Activated CD4-positive, CD25-positive, alpha-beta regulatory T cell treated with anti-CD3 and anti-CD28 coated beads, Interleukin-2, amount 50 U/mL, for 24 hours (primary cell): ENCODE measurements around the gene MEX3C.

Experiments
- ATAC-seq, 2 donors: fragments of 150-1000 bp; cut with Tn5 transposase; one replicate each; pipeline ENCODE4 v1.10.0; 2021; ENCODE audit warnings: mild to moderate bottlenecking in 1 of 2, moderate library complexity in 1 of 2

MEX3C gene

DNA sequence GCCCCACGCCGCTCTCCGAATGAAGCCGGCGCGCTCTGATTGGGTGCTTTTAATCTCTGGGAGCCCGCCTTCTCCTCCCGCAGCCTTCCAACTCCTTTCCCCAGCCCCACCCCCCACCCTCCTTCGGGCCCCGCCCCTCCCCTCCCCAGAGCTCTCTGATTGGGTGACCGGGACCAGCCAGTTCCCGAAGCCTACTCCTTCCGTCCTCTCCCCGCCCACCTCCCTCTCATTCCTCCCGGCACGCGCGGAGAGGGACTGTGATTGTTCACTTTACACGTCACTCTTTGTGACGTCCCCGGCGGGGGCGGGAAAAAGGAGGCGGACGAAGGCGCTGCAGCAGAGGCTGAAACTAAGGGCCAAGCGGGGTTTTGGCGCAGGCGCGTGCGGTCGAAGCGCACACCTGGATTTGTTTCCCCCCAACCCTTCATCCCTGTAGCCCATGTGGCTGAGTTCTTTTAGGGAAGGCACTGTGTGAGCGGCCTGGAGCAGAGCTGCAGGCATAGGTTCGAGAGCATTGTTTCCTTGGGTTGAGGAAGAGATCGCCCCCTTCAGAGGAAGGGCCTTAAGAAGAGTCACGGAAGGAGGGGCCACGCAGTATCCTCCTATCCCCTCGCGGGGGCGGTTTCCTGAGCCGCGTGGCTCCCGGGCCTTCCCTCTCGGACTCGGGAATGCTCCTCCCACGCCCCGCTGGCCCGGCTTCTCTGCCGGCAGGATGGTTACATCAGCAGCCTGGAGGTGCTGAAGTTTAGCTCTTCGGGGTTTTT is at the start of gene MEX3C:
Gene MEX3C (minus strand): TSS at position 21 of the 764 bp plus-strand sequence. CDS start 361 bp downstream, outside the sequence.
- ATAC-seq = peak; percentile 84 to 86

- no peak for ATAC-seq
Measured at GRCh38 chr18:51241226-51241625, 43.7 kb upstream of the MEX3C start.

GRCh38 chr18:51236225-51236624 is 38.7 kb upstream of the MEX3C start:
- ATAC-seq = no peak

DNA sequence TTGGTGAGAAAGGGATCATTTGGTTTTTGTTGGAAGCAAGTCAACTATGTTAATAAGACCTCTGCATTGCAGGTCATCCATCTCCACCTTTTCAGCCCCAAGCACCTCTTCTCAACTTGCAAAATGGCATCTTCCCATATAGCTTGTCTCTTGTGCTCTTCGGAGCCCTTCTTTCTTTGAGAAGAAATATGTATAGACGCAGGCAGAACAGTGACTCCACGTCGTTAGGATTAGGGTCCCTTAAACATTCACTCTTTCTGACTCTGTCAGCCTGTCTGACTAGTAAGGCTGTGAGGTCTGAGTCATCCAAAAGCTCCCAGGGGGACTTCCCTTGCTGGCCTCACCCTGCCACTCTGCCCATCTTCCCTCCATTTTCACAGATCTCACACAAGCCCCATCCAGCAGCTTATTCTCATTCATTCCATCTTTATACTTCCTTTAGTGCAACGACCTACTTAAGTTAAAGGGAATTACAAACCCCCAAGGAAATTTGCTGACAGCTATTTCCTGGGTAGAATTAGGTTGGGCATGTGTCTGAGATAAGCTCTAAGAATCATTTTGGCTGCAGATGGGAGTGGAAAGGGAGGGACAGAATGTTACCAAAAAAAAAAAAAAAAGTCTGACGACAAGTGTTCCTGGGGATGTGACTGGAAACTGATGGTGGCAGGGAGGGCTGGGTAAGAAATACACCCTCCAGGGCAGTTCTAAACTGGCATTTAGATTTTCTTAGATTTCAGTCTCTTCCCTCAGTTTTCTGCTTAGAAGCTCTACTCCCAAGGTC is 37.7 kb upstream of the MEX3C start:
- peak; percentile 98 to 99 for ATAC-seq

- ATAC-seq = no peak
Measured at GRCh38 chr18:51234117-51235008, 36.9 kb upstream of the MEX3C start.

- ATAC-seq = peak in 1 of 2 donors; percentile 55
Measured at GRCh38 chr18:51229328-51229727, 31.8 kb upstream of the MEX3C start.

GRCh38 chr18:51227660-51228059 is 30.2 kb upstream of the MEX3C start:
- no peak for ATAC-seq

GRCh38 chr18:51226587-51227350 is 29.3 kb upstream of the MEX3C start:
- no peak for ATAC-seq

GRCh38 chr18:51226068-51226467 is 28.6 kb upstream of the MEX3C start:
- ATAC-seq = no peak

- no peak for ATAC-seq
Measured at GRCh38 chr18:51212606-51213005, 15.1 kb upstream of the MEX3C start.

- peak; percentile 94 for ATAC-seq
Measured at GRCh38 chr18:51211552-51211951, 14.1 kb upstream of the MEX3C start.

- peak; percentile 0 for ATAC-seq
Measured at GRCh38 chr18:51196811-51197660, 445 bp downstream of the MEX3C start.

- ATAC-seq = peak in 1 of 2 donors; percentile 0
Measured at GRCh38 chr18:51196118-51196810, 1.2 kb downstream of the MEX3C start.

- no peak for ATAC-seq
Measured at GRCh38 chr18:51195451-51196117, 1.9 kb downstream of the MEX3C start.

GRCh38 chr18:51195086-51195450 is 2.4 kb downstream of the MEX3C start:
- ATAC-seq = no peak

GRCh38 chr18:51194604-51195003 is 2.9 kb downstream of the MEX3C start:
- ATAC-seq = no peak

GRCh38 chr18:51193621-51194287 is 3.7 kb downstream of the MEX3C start:
- no peak for ATAC-seq

GRCh38 chr18:51192696-51193095 is 4.8 kb downstream of the MEX3C start:
- ATAC-seq = no peak

DNA sequence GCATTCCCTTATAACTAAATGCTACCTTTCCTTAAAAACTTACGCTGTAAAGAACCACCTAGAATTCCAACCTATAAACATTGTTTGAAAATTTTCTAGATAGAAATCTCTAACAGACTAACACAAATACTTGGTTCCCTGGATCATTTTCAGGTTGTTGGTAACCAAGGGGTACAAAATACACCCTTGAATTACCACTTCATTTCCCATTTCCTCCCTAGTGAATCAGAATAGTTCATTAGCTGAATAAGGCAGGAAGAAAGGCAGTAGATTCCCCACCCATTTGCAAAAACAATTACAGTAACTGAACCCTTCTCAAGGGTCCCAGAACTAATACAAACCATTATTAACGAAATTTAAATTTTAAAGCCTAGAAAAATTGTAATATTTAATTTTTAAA is 5.5 kb downstream of the MEX3C start:
- ATAC-seq = no peak
